ENCODE data around the gene GAS6.
"Not testable (repeated sequence)": the region's sequence is repeated elsewhere in the genome, so short reads cannot be mapped to it uniquely, and the experiment has no call there.

The GAS6 gene

GRCh38 chr13:113875837-113876281, 12.0 kb upstream of the GAS6 start:
- DNase-seq = peak in 1 of 10 donors; percentile 65
- intact Hi-C loops (cut with DNase I) = no loop called here

- peak in 1 of 10 donors; percentile 47 for DNase-seq
- intact Hi-C loops (cut with DNase I) = no loop called here
Measured at GRCh38 chr13:113875429-113875815, 11.5 kb upstream of the GAS6 start.

GRCh38 chr13:113874579-113875428, 10.9 kb upstream of the GAS6 start:
- intact Hi-C loops (cut with DNase I) = no loop called here
- peak in 1 of 10 donors; percentile 79 for DNase-seq

- peak in 1 of 10 donors; percentile 48 for DNase-seq
- intact Hi-C loops (cut with DNase I) = no loop called here
Measured at GRCh38 chr13:113874177-113874576, 10.3 kb upstream of the GAS6 start.

GRCh38 chr13:113869263-113869662, 5.4 kb upstream of the GAS6 start:
- no peak for DNase-seq
- intact Hi-C loops (cut with DNase I) = no loop called here

- intact Hi-C loops (cut with DNase I) = not testable (repeated sequence)
- DNase-seq = peak in 1 of 10 donors; percentile 5
Measured at GRCh38 chr13:113867913-113868312, 4.0 kb upstream of the GAS6 start.

- no peak for DNase-seq
- intact Hi-C loops (cut with DNase I) = no loop called here
Measured at GRCh38 chr13:113865427-113865826, 1.6 kb upstream of the GAS6 start.

GRCh38 chr13:113864273-113864890, 506 bp upstream of the GAS6 start:
- peak in 2 of 10 donors; percentile 13 to 52 for DNase-seq
- intact Hi-C loops (cut with DNase I) = loop anchor here (5.0 kb wide), 1 partner anchor 42 kb away; no protein-coding TSS in a partner anchor

- peak in 7 of 10 donors; percentile 35 to 92 (median 43) for DNase-seq
- intact Hi-C loops (cut with DNase I) = loop anchor here (5.0 kb wide), 1 partner anchor 41 kb away; no protein-coding TSS in a partner anchor
Measured at GRCh38 chr13:113862931-113863523, 849 bp downstream of the GAS6 start.

GRCh38 chr13:113862191-113862930, 1.5 kb downstream of the GAS6 start:
- intact Hi-C loops (cut with DNase I) = loop anchor here (5.0 kb wide), 1 partner anchor 40 kb away; no protein-coding TSS in a partner anchor
- DNase-seq = peak in 3 of 10 donors; percentile 11 to 71 (median 46)

GRCh38 chr13:113861433-113862030, 2.3 kb downstream of the GAS6 start:
- intact Hi-C loops (cut with DNase I) = loop anchor here (5.0 kb wide), 1 partner anchor 39 kb away; no protein-coding TSS in a partner anchor
- peak in 2 of 10 donors; percentile 11 to 65 for DNase-seq

GRCh38 chr13:113860665-113861432, 3.0 kb downstream of the GAS6 start:
- intact Hi-C loops (cut with DNase I) = loop anchor here (5.0 kb wide), 1 partner anchor 39 kb away; no protein-coding TSS in a partner anchor
- peak in 3 of 10 donors; percentile 12 to 77 (median 65) for DNase-seq

- intact Hi-C loops (cut with DNase I) = loop anchor here (5.0 kb wide), 1 partner anchor 38 kb away; no protein-coding TSS in a partner anchor
Measured at GRCh38 chr13:113860051-113860664, 3.7 kb downstream of the GAS6 start.

GRCh38 chr13:113859311-113860050, 4.4 kb downstream of the GAS6 start:
- peak in 1 of 10 donors; percentile 18 for DNase-seq
- intact Hi-C loops (cut with DNase I) = loop anchor here (5.0 kb wide), 1 partner anchor 37 kb away; no protein-coding TSS in a partner anchor

More at GRCh38 chr13:113860051-113860664, 3.7 kb downstream of the GAS6 start:
- DNase-seq = peak in 2 of 10 donors; percentile 14 to 54

- DNase-seq = peak in 3 of 10 donors; percentile 14 to 81 (median 75)
- intact Hi-C loops (cut with DNase I) = no loop called here
Measured at GRCh38 chr13:113857531-113858195, 6.2 kb downstream of the GAS6 start.

GRCh38 chr13:113856716-113857065, 7.2 kb downstream of the GAS6 start:
- DNase-seq = peak in 3 of 10 donors; percentile 29 to 85 (median 57)
- intact Hi-C loops (cut with DNase I) = no loop called here

Measured in posterior cingulate gyrus (tissue), 11 donors.